Ishikawa (cell line): ENCODE data around the gene PIGU.

Experiments used
- CEBPB ChIP-seq: IDR thresholded peaks from 2 replicates; pipeline ENCODE4 v1.6.1; 2012
- CREB1 ChIP-seq: IDR thresholded peaks from 2 replicates; pipeline ENCODE4 v1.6.1; 2012; ENCODE audit warnings: low read depth
- EGR1 ChIP-seq: IDR thresholded peaks from 2 replicates; pipeline ENCODE4 v1.6.1; 2012
- EP300 ChIP-seq: IDR thresholded peaks from 2 replicates; pipeline ENCODE4 v1.6.1; 2012; ENCODE audit warnings: borderline replicate concordance
- FOXM1 ChIP-seq: IDR thresholded peaks from 2 replicates; pipeline ENCODE4 v1.6.1; 2012; ENCODE audit warnings: low read depth, borderline replicate concordance
- NFIC ChIP-seq: IDR thresholded peaks from 2 replicates; pipeline ENCODE4 v1.6.1; 2012
- RAD21 ChIP-seq: IDR thresholded peaks from 2 replicates; pipeline ENCODE4 v1.6.1; 2012; ENCODE audit warnings: low read depth
- REST ChIP-seq: IDR thresholded peaks from 2 replicates; pipeline ENCODE4 v1.6.1; 2012; ENCODE audit warnings: low read depth, mild to moderate bottlenecking
- TAF1 ChIP-seq: IDR thresholded peaks from 2 replicates; pipeline ENCODE4 v1.6.1; 2012; ENCODE audit warnings: low read depth, mild to moderate bottlenecking
- TCF12 ChIP-seq: IDR thresholded peaks from 2 replicates; pipeline ENCODE4 v1.6.1; 2012; ENCODE audit warnings: low read depth
- TEAD4 ChIP-seq: IDR thresholded peaks from 2 replicates; pipeline ENCODE4 v1.6.1; 2012
- USF1 ChIP-seq: IDR thresholded peaks from 2 replicates; pipeline ENCODE4 v1.6.1; 2012
- YY1 ChIP-seq: IDR thresholded peaks from 2 replicates; pipeline ENCODE4 v1.6.1; 2012; ENCODE audit warnings: low read depth
- ZBTB7A ChIP-seq: IDR thresholded peaks from 2 replicates; pipeline ENCODE4 v1.6.1; 2012; ENCODE audit warnings: low read depth
- TF ChIP-seq, protein P1 (sequence below): IDR thresholded peaks from 2 replicates; pipeline ENCODE4 v1.6.1; 2012

Gene PIGU

GRCh38 chr20:34570859-34571306 lies 106.0 kb downstream of the PIGU start:
- TF ChIP-seq, protein P1, sequence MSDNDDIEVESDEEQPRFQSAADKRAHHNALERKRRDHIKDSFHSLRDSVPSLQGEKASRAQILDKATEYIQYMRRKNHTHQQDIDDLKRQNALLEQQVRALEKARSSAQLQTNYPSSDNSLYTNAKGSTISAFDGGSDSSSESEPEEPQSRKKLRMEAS = no peak
- TF ChIP-seq NFIC = no peak
- TF ChIP-seq TAF1 = no peak
- TF ChIP-seq EGR1 = no peak
- TF ChIP-seq USF1 = no peak
- no peak for TF ChIP-seq ZBTB7A
- TF ChIP-seq YY1 = no peak
- TF ChIP-seq TCF12 = no peak
- no peak for TF ChIP-seq RAD21
- TF ChIP-seq FOXM1 = no peak
- no peak for TF ChIP-seq CREB1
- TF ChIP-seq CEBPB = no peak
- TF ChIP-seq EP300 = no peak
- no peak for TF ChIP-seq REST
- TF ChIP-seq TEAD4 = no peak

GRCh38 chr20:34569598-34569997 lies 107.3 kb downstream of the PIGU start:
- TF ChIP-seq TAF1 (no peak), ZBTB7A (no peak), FOXM1 (no peak), NFIC (no peak), RAD21 (no peak), EGR1 (no peak), TCF12 (no peak), YY1 (no peak), USF1 (no peak), EP300 (no peak), TEAD4 (no peak), REST (no peak), CEBPB (no peak), CREB1 (no peak)
- TF ChIP-seq, protein P1 = no peak

DNA sequence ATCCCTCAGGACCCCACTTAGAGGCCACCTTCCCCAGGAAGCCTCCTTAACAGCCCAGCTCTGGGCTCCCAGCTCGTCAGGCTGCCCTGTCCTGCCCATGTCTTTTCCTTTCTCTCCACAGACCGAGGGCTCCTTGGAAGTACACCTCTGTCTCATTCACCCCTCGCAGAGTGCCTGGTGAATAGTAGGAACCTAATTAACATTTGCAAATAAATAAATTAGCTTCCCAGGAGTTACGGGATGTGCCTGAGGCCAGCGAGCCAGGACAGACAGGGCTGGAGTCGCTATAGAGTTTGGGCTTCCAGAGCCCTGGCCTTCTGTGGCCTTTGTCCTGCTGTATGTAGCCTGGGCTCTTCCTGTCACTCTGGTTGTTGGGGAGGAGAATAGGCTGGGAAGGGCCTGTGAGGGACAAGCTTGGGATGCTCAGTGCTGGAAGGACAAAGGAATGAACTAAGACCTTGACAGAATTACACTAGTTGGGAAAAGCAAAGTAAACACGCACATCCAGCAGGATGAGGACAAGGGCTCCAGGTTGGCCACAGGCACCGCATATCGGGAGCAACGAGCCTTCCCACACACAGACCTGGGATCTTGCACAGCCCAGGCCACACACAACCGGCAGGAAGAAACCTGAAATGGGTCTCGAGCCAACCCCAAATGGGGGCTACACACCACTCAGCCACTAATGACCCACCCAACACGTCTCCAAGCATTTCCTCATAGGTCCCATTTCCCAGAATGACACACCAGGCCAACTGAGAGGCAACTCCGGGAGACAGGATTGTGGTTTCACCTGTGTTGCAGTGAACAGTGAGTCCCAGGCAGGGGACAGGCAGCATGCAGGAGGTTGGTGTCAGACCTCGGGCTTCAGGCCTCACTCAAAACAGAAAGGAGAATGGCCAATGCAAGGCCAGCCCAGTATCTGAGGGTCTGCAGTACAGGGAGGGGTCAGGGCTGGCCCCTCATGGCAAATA lies 108.7 kb downstream of the PIGU start:
- TF ChIP-seq RAD21 = no peak
- no peak for TF ChIP-seq REST
- no peak for TF ChIP-seq FOXM1
- no peak for TF ChIP-seq TEAD4
- no peak for TF ChIP-seq EP300

DNA sequence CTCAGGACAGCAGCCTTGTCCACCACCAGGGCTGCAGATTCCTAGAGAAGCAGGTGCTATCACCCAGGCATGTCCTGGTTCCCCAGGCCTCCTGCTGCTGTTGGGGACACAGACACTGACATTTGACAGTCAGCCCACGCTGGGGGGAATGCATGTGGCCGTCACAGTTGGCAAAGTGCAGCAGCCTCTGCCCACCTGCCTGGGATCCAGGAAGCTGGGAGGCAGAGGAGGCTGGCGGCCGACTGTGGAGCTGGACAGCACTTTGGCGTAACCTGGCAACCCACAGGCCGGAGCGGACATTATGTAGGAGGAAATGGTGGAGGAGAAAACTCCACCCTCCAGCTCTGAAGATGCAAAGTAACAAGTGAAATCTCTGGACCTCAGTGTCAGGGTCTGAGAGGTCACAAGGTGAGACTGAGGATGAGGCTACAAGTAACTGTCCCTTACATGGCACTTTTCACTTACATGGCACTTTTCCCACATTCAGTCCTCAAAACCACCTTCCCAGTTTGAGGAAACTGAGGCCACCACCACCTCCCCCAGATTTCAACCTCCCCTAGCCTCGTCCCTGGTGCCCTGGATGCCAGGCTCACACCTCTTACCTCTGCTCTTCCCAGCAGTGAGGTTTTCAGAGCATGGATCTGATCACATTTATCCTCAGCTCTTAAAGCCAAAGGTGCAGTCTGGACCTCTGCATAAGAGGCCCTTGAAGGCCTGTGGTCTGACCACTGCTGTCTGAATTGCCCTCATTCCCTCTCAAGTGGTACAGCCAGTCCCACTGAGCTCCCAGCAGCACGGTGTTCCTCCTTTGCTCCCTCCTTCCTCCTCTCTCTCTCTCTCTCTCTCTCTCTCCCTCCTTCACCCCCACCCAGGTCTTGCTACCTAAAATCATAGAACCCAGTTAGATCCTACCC lies 109.7 kb downstream of the PIGU start:
- TF ChIP-seq, protein P1 = no peak
- TF ChIP-seq REST (no peak), NFIC (no peak)
